Mucosa of rectum (tissue), 2 donors: ENCODE measurements around the gene NCBP1.
"Not testable (repeated sequence)": the region's sequence is repeated elsewhere in the genome, so short reads cannot be mapped to it uniquely, and the experiment has no call there.

Experiments used
- H3K27ac ChIP-seq, 2 donors: one replicate each; pipeline ENCODE4 v1.7.0; 2013; ENCODE audit warnings: inconsistent platforms in 2 of 2, low read depth in 2 of 2, low read length in 2 of 2
- H3K27me3 ChIP-seq, 2 donors: one replicate each; pipeline ENCODE4 v1.7.0; 2013; ENCODE audit warnings: low read length in 2 of 2; ENCODE audit not compliant: control insufficient read depth in 2 of 2, insufficient read depth in 2 of 2
- H3K36me3 ChIP-seq, 2 donors: one replicate each; pipeline ENCODE4 v1.7.0; 2013; ENCODE audit warnings: low read length in 2 of 2; ENCODE audit not compliant: control insufficient read depth in 2 of 2, insufficient read depth in 2 of 2
- H3K4me1 ChIP-seq, 2 donors: one replicate each; pipeline ENCODE4 v1.7.0; 2013; ENCODE audit warnings: low read length in 2 of 2, mild to moderate bottlenecking in 1 of 2; ENCODE audit not compliant: control insufficient read depth in 2 of 2, insufficient read depth in 2 of 2
- H3K4me3 ChIP-seq, 2 donors: one replicate each; pipeline ENCODE4 v1.7.0; 2013; ENCODE audit warnings: low read length in 2 of 2
- H3K9ac ChIP-seq, 2 donors: one replicate each; pipeline ENCODE4 v1.7.0; 2013; ENCODE audit warnings: low read length in 2 of 2, low read depth in 1 of 2, mild to moderate bottlenecking in 1 of 2
- H3K9me3 ChIP-seq, 2 donors: one replicate each; pipeline ENCODE4 v1.7.0; 2013; ENCODE audit warnings: low read length in 2 of 2; ENCODE audit not compliant: control insufficient read depth in 2 of 2
- donor health status: healthy.
- donor health status: Normal muscosa, but diverticular disease.

Gene NCBP1

GRCh38 chr9:97632985-97633858 lies at the start of gene NCBP1, which contains the start of gene TSTD2:
NCBP1 (plus strand) TSS chr9:97633821; CDS start chr9:97633882, 61 bp downstream.
TSTD2 (minus strand) TSS chr9:97633368; CDS start chr9:97627562, 5,806 bp downstream.
- Histone ChIP-seq H3K27me3 (no peaks in the 10 kb centered on the region), H3K4me1 (peaks cover 22 to 23% of the 10 kb centered on the region in 2 donors), H3K9me3 (no peaks in the 10 kb centered on the region), H3K27ac (peak within 1 kb of the TSS; percentile 99 to 100), H3K36me3 (no peaks in the 10 kb centered on the region), H3K4me3 (peak within 1 kb of the TSS; percentile 93 to 98), H3K9ac (peak within 1 kb of the TSS; percentile 93 to 99)

- H3K9ac ChIP-seq, H3K27me3 ChIP-seq, H3K4me1 ChIP-seq, H3K9me3 ChIP-seq, H3K36me3 ChIP-seq, H3K4me3 ChIP-seq, H3K27ac ChIP-seq: not testable (repeated sequence)
Measured at GRCh38 chr9:97584778-97585177, 48.8 kb upstream of the NCBP1 start.

GRCh38 chr9:97586909-97587308 lies 46.7 kb upstream of the NCBP1 start:
- H3K27ac ChIP-seq, H3K27me3 ChIP-seq, H3K36me3 ChIP-seq: not testable (repeated sequence)

GRCh38 chr9:97591535-97591934 lies 42.1 kb upstream of the NCBP1 start:
- Histone ChIP-seq H3K36me3 (no peaks in the 10 kb centered on the region), H3K27ac (no peak overlapping the region), H3K4me1 (no peaks in the 10 kb centered on the region), H3K27me3 (no peaks in the 10 kb centered on the region), H3K9ac (no peak overlapping the region), H3K9me3 (no peaks in the 10 kb centered on the region), H3K4me3 (no peak overlapping the region)

More at GRCh38 chr9:97586909-97587308, 46.7 kb upstream of the NCBP1 start:
- not testable (repeated sequence) for H3K4me1 ChIP-seq, H3K9ac ChIP-seq, H3K4me3 ChIP-seq, H3K9me3 ChIP-seq

- Histone ChIP-seq H3K27ac (no peak overlapping the region), H3K4me3 (no peak overlapping the region), H3K9me3 (no peaks in the 10 kb centered on the region), H3K4me1 (no peaks in the 10 kb centered on the region), H3K36me3 (no peaks in the 10 kb centered on the region), H3K27me3 (no peaks in the 10 kb centered on the region), H3K9ac (no peak overlapping the region)
Measured at GRCh38 chr9:97592126-97592525, 41.5 kb upstream of the NCBP1 start.

- H3K9me3 ChIP-seq: no peaks in the 10 kb centered on the region
- H3K27me3 ChIP-seq: no peaks in the 10 kb centered on the region
- H3K9ac ChIP-seq: no peak overlapping the region
- no peaks in the 10 kb centered on the region for H3K36me3 ChIP-seq
- no peak overlapping the region for H3K27ac ChIP-seq
- no peak overlapping the region for H3K4me3 ChIP-seq
- peaks cover 3 to 4% of the 10 kb centered on the region in 2 donors for H3K4me1 ChIP-seq
Measured at GRCh38 chr9:97593960-97594359, 39.7 kb upstream of the NCBP1 start.

- no peak overlapping the region for H3K27ac ChIP-seq
- no peaks in the 10 kb centered on the region for H3K27me3 ChIP-seq
- no peak overlapping the region for H3K9ac ChIP-seq
- H3K9me3 ChIP-seq: no peaks in the 10 kb centered on the region
- peaks cover 3 to 4% of the 10 kb centered on the region in 2 donors for H3K4me1 ChIP-seq
- no peak overlapping the region for H3K4me3 ChIP-seq
- no peaks in the 10 kb centered on the region for H3K36me3 ChIP-seq
Measured at GRCh38 chr9:97594381-97594921, 39.2 kb upstream of the NCBP1 start.

- Histone ChIP-seq H3K36me3 (peaks cover 0 to 6% of the 10 kb centered on the region in 2 donors), H3K9ac (no peak overlapping the region)
Measured at GRCh38 chr9:97596906-97597305, 36.7 kb upstream of the NCBP1 start.

GRCh38 chr9:97598461-97599288 lies 34.9 kb upstream of the NCBP1 start:
- Histone ChIP-seq H3K36me3 (peaks cover 9 to 22% of the 10 kb centered on the region in 2 donors), H3K9me3 (no peaks in the 10 kb centered on the region), H3K27me3 (no peaks in the 10 kb centered on the region), H3K27ac (no peak overlapping the region), H3K9ac (no peak overlapping the region), H3K4me3 (no peak overlapping the region), H3K4me1 (peaks cover 12 to 14% of the 10 kb centered on the region in 2 donors)

More at GRCh38 chr9:97596906-97597305, 36.7 kb upstream of the NCBP1 start:
- no peaks in the 10 kb centered on the region for H3K27me3 ChIP-seq
- H3K4me3 ChIP-seq: no peak overlapping the region
- H3K9me3 ChIP-seq: no peaks in the 10 kb centered on the region
- H3K4me1 ChIP-seq: peaks cover 12% of the 10 kb centered on the region in 2 donors
- H3K27ac ChIP-seq: no peak overlapping the region
